NB4 (cell line): ENCODE results near the gene METRNL.

Source experiments
- POLR2A ChIP-seq: IDR thresholded peaks from 2 replicates; pipeline ENCODE4 v1.6.1; 2011; ENCODE audit warnings: mild to moderate bottlenecking; ENCODE audit not compliant: insufficient read length; ENCODE audit errors: extremely low read depth
- TF ChIP-seq, protein P1 (sequence below): IDR thresholded peaks from one replicate; pipeline ENCODE4 v1.5.1; 2012; ENCODE audit warnings: low read depth, low read length

DNA sequence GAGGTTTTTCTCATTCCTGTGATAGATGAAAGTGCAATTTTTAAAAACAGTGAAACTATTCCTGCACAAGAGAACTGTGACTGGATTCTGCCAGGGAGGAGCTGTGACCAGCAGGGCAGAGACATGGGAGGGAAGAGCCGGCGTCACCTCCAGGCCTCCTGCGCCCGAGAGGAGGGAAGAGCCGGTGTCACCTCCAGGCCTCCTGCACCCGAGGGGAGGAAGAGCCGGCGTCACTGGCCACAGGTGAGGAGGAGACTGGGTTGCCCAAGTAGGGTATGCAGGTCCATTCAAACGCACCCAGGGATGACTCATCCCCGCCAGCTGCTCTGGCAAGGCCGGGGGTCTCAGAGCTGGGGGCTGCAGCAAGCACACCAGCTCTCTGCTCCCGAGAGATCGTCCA, 56.7 kb downstream of the METRNL start:
- TF ChIP-seq, protein P1, sequence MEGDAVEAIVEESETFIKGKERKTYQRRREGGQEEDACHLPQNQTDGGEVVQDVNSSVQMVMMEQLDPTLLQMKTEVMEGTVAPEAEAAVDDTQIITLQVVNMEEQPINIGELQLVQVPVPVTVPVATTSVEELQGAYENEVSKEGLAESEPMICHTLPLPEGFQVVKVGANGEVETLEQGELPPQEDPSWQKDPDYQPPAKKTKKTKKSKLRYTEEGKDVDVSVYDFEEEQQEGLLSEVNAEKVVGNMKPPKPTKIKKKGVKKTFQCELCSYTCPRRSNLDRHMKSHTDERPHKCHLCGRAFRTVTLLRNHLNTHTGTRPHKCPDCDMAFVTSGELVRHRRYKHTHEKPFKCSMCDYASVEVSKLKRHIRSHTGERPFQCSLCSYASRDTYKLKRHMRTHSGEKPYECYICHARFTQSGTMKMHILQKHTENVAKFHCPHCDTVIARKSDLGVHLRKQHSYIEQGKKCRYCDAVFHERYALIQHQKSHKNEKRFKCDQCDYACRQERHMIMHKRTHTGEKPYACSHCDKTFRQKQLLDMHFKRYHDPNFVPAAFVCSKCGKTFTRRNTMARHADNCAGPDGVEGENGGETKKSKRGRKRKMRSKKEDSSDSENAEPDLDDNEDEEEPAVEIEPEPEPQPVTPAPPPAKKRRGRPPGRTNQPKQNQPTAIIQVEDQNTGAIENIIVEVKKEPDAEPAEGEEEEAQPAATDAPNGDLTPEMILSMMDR = no peak
- no peak for TF ChIP-seq POLR2A
